VCaP (cell line): Measurements from ENCODE around the gene THADA.

Experiments used
- H3K27ac ChIP-seq: fragments of 450-650 bp; 2 replicates; pipeline ENCODE4 v1.5.1; 2017
- TF ChIP-seq, protein P1 (sequence below): fragments of 450-650 bp; conservative IDR thresholded peaks from 2 replicates; pipeline ENCODE4 v1.5.1; 2017; ENCODE audit warnings: mild to moderate bottlenecking, moderate library complexity

Gene THADA

GRCh38 chr2:43631618-43632317, 35.9 kb upstream of the THADA start:
- H3K27ac ChIP-seq = no peak overlapping the region
- TF ChIP-seq, protein P1, sequence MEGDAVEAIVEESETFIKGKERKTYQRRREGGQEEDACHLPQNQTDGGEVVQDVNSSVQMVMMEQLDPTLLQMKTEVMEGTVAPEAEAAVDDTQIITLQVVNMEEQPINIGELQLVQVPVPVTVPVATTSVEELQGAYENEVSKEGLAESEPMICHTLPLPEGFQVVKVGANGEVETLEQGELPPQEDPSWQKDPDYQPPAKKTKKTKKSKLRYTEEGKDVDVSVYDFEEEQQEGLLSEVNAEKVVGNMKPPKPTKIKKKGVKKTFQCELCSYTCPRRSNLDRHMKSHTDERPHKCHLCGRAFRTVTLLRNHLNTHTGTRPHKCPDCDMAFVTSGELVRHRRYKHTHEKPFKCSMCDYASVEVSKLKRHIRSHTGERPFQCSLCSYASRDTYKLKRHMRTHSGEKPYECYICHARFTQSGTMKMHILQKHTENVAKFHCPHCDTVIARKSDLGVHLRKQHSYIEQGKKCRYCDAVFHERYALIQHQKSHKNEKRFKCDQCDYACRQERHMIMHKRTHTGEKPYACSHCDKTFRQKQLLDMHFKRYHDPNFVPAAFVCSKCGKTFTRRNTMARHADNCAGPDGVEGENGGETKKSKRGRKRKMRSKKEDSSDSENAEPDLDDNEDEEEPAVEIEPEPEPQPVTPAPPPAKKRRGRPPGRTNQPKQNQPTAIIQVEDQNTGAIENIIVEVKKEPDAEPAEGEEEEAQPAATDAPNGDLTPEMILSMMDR = no peak

DNA sequence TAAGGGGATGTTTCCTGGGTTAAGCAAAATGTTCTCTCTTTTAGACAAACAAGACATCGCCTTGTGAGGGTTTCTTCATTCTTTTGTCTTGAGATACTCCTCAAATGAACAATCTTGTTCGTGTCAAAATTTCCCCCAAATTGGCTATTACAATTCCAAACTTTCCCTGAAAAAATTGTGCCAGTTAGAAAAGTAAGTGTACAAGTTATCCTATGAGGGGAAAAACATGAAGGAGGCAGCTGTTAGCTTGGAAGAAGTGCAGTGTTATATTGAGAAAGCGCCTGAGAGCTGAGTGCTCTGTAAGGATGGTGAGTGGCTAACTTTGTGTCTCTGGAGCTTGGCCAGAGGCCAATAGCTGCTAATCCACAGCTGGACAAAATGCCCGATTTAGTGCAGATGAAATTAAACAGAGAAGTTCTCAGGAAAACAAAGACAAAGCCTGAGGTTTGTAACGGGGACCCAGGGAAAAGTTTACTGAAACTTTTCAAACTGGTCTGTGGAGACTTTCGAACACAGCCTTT, 27.2 kb upstream of the THADA start:
- no peak overlapping the region for H3K27ac ChIP-seq
- TF ChIP-seq, protein P1 = no peak

GRCh38 chr2:43619511-43619910, 23.7 kb upstream of the THADA start:
- no peak overlapping the region for H3K27ac ChIP-seq
- TF ChIP-seq, protein P1 = no peak

GRCh38 chr2:43616967-43617680, 21.3 kb upstream of the THADA start:
- TF ChIP-seq, protein P1 = no peak
- no peak overlapping the region for H3K27ac ChIP-seq

- TF ChIP-seq, protein P1 = no peak
- H3K27ac ChIP-seq = no peak overlapping the region
Observed at GRCh38 chr2:43612944-43613343, 17.1 kb upstream of the THADA start.

- TF ChIP-seq, protein P1 = peak; percentile 89
- H3K27ac ChIP-seq = no peak overlapping the region
Observed at GRCh38 chr2:43611987-43612894, 16.4 kb upstream of the THADA start.

DNA sequence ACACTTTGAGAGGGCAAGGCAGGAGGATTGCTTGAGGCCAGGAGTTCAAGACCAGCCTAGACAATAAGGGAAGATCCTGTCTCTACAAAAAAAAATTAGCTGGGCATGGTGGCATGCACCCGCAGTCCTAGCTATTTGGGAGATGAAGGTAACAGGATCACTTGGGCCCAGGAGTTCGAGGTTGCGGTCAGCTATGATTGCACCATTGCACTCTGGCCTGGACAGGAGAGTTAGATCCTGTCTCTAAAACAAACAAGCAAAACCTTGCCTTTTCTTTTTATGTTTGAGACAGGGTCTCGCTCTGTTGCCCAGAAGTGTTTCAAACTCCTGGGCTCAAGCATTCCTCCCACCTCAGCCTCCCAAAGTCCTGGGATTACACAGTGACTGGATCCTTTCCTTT, 14.5 kb upstream of the THADA start:
- TF ChIP-seq, protein P1 = no peak
- H3K27ac ChIP-seq = peak overlapping the region; percentile 45
